GM04503 (cell line): Measurements from ENCODE around the gene DNAJB1.
"Not testable (repeated sequence)": the region's sequence is repeated elsewhere in the genome, so short reads cannot be mapped to it uniquely, and the experiment has no call there.

Experiments
- DNase-seq: peaks from one replicate; pipeline ENCODE4 v3.0.0-alpha.2; 2012; ENCODE audit warnings: low read depth

Gene DNAJB1

DNA sequence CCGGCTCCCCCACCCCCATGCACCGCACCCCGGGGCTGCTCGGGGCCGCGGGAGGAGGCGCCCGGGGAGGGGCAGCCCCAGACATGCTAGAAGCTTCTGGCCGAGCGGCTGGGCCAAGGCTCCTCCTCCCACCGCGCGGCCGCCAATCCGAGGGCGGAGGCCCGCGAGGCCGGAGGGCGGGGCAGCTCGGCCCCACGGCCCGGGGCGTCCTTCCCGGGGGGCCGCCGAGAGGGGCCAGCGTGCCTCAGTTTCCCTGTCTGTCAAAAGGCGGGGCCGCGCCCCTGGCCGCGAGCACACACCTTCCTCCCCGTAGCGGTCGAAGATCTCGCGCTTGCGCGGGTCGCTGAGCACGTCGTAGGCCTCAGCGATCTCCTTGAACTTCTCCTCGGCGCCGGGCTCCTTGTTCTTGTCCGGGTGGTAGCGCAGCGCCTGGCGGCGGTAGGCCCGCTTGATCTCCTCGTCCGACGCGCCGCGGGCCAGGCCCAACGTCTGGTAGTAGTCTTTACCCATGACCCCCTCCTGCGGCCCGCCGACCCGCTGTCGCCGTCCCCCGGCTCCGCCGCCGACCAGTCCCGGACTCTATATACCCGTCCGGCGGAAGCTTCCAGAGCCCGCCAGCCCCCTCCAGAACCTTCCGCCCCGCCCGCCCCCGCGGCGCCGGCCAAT lies at the start of gene DNAJB1:
DNAJB1 (minus strand) TSS at position 558 of the 666 bp plus-strand sequence; CDS start at position 510, 48 bp downstream.
- no peak for DNase-seq

DNA sequence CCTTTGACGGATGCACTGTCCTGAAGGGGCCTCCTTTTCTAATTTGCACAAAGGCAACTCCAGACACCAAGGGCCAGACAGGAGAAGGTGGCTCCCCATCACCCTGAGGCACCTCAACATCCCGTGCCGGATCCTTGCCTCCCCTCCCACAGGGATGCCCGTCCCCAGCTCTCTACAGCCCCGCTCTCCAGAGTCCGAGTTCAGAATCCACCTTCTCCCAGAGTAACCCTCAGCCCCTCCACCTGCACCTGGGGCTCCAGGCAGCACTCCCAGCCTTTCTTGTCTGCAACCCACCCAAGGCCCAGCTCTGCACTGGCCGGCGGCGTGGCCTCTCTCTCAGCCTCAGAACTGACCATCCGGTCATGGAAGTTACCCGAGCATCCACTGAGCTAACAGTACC lies 48.9 kb upstream of the DNAJB1 start:
- no peak for DNase-seq

DNA sequence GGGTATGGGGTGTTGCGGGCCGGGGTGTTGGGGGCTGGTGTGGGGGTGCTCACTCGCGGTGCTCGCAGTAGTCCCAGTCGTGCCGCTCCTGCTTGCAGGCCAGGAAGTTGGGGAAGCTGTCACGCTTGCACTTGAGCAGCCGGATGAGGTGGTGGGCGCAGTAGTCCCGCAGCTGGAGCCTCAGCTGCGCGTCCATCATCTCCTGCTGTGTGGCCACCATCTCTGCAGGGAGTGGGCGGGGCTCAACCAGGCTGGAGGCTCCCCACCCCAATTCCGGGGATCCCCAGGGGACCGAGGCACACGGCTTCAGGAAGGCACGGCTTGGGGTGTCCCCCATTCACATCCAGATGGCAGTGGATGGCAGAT lies 48.5 kb upstream of the DNAJB1 start:
- DNase-seq, result no peak

DNA sequence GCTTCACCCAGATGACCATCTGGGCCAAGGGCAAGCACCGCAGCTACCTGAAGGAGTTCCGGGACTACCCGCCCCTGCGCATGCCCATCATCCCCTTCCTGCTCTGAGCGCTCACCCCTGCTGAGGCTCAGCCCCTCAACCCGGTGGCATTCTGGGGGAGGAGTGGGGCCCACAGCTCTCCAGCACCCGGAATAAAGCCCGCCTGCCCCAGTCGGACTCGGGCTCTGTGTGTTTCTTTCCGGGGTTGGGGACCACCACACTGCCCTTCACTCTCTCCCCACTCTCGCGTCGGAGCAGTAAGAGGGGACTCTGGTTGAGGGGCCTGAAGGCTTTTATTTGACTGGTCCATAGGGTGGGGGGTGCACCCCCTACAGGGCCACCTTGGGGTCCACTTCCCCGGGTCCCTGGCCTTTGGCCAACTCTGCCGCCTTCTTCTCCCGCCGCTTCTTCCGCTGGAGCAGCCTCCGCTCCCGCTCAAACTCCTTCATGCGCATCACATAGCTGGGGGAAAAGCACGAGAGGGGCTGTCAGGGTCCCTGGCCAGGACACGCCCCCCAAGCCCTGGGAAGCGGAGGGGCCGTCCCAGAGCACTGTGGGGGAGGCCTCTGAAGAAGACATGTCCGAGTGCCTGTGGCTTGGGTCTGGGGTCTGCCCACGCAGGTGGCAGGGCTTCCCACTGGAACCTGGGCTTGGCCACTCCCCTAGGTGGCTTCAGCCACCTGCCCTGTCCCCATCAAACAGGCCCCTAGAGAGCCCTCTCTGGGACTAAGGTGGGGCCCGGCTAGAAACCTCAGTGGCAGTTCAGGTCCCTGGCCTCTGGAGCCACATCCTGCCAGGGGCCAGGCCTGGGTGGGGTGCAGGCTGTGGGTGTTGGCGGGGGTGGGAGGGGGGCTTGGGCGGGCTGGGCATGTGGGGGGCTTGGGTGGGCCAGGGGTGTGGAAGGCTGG lies 47.8 kb upstream of the DNAJB1 start:
- no peak for DNase-seq

DNA sequence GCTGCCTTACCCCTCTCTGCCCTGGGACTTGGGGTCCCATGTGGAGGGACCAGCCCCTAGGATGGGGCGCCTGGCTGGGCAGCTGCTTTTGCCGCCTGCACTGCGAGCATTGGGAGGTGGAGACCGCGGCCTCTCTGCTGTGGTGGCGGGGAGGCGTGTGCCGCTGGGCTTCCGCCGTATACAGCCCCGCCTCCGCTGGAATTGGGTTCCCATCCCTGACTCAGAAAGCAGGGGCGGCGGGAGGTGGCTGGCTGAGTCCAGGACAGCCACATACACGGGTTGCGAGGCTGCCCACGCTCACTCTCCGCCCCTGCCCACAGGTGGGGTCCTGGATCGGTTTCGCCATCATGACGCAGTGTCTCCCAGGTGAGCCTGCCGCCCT lies 47.1 kb upstream of the DNAJB1 start:
- DNase-seq, result no peak

DNA sequence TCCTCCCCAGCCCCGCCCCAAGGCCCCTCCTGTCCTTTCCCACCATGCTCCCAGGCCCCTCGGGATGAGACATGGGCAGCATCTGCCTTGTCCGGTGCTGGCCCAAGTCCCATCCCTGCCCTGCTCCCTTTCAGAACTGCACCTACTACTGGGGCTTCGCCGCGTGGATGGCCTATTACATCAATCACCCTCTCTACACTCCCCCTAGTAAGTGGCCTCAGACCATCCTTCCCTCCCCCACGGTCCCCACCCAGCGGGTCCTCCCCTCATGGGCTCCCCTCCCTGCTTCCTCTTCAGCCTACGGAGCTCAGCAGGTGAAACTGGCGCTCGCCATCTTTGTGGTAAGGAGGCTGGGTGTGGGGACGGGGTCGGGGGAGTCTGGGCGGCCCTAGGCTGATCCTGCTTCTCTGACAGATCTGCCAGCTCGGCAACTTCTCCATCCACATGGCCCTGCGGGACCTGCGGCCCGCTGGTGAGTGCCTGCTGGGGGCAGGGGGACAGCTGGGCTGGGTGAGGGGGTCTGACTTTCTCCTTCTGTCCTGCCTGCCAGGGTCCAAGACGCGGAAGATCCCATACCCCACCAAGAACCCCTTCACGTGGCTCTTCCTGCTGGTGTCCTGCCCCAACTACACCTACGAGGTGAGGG lies 46.6 kb upstream of the DNAJB1 start:
- not testable (repeated sequence) for DNase-seq

DNA sequence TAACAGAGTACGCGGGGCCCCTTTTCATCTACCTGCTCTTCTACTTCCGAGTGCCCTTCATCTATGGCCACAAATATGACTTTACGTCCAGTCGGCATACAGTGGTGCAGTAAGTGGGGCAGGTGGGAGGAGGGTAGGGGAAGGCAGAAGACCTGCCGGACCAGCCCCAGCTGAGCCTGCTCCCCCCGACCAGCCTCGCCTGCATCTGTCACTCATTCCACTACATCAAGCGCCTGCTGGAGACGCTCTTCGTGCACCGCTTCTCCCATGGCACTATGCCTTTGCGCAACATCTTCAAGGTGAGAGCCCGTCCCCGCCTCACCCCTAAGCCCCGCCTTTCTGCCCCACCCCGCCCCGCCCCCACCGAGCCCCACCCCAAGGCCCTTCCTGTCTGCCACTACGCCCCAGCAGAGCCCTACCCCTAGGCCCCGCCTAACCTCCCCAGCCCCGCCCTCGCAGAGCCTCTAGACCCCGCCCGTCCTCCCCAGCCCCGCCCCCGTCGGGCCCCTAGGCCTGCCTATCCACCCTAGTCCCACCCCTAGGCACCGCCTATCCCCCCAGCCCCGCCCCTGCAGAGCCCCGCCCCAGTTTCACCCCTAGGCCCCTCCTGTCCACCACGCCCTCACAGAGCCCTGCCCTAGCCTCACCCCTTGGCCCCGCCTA lies 45.9 kb upstream of the DNAJB1 start:
- no peak for DNase-seq

DNA sequence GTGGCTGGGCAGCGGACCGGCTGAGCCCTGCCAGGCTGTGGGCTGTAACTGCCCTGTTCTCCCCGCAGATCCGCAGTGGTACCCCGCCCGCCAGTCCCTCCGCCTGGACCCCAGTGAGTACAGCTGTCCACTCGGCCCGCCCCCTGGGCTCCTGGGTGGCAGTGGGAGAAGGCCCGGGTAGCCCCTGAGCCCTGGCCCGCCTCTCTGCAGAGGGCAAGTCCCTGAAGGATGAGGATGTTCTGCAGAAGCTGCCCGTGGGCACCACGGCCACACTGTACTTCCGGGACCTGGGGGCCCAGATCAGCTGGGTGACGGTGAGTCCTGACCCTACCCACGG lies 45.4 kb upstream of the DNAJB1 start:
- no peak for DNase-seq

DNA sequence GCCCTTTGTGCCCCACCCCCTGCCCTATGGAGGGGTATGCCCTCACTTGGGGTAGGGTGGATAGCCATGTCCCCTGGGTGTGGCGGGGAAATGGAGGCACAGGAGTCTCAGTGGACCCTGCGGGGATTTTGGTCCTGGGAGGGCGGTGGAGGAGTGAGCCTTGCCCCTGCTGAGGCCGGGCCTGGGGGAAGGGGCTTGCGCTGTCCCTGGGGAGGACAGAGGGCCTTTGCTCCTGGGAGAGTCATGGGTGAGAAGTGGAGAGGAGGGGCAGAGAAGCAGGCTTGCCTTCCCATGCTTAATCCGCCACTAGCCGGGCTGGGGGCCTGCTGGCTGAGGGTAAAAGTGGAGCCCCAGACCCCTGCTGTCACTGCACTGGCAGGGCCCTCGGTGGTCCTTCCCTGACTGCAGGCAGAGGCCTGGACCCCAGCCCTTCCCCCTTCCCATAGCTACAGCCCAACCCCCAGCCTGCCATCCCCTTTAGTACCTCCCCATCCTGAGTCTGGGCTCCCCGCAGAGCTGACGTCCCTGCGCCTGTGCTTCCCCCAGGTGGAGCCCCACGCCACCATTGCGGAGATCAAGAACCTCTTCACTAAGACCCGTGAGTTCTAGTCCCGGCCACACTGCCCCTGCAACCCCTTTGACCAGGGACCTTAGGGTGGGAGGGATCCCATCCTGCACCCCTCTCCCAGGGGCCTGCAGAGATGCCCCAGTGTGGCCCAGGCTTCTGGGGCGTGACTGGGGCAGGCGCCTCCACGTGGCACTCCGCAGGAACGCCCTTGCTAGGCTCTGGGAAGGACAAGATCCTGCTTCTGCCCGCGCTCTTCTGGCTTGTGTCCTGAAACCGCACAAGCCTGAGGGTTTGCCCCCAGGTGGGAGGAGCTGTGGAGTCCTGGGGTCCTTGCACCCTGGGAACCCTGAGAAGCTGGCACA lies 44.7 kb upstream of the DNAJB1 start:
- DNase-seq, result no peak

DNA sequence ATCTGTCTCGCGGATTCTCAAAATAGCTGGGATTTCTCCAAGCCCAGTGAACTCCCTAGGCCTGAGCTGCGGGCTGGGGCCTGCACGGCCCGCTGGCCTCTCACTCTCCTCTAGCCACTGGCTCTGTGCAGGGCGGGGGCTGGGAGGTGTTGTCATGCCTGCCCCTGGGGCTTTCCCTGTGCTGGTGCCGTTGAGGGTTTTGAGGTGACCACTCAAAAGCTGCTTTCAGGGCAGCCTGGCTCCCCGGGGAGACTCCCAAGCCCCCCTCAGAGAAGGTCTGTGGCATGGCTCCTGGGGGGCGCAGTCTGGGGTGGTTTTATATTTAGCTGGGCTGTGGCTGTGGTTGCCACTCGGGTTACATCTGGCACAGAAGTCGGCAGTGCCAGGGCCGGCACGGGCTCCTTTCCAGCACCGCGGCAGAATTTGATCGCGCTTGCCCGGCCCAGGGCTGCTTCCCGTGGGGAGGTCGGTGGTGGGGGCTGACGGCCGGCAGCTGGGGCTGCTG lies 43.7 kb upstream of the DNAJB1 start:
- no peak for DNase-seq

DNA sequence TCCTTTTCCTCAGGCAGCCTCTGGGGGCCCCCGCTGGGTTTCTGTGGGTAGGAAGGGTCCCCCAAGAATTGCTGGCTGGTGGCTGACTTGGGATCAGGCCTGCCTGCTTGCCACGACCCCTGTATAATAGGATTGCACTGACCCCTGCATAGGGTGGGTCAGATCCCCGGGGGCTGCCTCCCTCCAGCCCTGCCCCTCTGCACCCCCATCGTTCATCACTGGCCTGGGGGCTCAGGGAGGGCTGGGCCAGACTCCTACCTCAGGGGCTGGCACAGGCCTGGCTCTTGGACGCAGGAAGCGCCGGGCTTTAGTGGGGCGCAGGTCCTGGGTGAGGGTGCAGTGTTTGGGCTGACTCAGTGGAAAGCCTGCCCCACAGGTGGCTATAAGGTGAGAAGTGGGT lies 43.1 kb upstream of the DNAJB1 start:
- no peak for DNase-seq

DNA sequence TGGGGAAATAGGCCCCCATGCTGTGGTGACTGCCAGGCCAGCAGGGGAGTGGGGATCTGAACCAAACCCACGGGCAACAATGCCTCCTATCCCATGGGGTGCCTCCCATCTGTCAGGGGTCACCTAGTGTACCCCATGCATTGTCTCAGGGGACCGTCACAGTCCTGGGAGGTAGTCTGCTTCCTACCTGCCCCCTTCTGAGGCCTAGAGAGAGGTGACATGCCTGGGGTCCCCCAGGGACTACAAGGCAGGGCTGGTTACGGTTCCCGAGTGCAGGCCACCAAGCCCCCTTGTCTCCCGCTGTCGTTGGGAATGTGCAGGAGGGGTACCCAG lies 42.5 kb upstream of the DNAJB1 start:
- DNase-seq, result no peak

DNA sequence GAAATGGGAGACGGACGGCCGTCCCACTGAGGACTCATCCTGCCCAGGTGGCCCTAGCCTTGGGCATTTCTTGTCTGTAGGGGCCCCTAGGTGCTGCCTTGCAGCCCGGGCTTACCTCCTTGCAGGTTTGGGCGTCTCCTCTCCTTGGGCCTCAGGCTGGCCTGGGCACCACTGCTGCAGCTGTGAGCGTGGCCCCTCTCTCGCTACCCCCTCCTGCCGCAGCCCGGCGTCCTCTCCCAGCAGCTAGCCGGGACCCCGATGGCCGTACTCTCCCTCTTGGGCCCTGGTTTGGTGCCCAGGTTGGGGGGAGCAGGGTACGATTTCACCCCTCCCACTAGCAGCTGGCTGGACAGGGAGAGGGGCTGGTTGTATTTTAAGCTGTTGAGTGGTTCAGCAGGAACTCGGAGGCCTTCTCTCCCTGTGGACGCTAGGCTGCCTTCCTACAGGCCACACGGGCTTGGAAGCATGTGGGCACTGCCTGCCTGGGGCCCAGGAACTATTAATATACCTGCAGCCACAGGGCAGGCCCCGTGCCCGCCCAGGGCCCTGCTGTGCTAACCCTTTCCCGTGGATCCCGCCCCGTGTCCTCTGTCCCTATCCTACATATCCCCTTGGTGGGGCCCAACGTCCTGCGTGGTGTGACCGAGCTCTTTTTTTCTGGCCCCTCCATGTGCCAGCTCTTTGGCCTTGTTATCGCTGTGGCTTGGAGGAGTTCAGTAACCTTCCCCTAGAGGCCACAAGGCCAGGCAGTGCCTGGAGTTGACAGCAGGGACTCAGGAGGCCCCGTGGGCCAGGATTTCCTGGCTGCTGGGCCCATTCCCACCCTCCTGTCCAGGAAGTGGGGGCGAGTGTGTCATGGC lies 41.9 kb upstream of the DNAJB1 start:
- DNase-seq, result no peak

DNA sequence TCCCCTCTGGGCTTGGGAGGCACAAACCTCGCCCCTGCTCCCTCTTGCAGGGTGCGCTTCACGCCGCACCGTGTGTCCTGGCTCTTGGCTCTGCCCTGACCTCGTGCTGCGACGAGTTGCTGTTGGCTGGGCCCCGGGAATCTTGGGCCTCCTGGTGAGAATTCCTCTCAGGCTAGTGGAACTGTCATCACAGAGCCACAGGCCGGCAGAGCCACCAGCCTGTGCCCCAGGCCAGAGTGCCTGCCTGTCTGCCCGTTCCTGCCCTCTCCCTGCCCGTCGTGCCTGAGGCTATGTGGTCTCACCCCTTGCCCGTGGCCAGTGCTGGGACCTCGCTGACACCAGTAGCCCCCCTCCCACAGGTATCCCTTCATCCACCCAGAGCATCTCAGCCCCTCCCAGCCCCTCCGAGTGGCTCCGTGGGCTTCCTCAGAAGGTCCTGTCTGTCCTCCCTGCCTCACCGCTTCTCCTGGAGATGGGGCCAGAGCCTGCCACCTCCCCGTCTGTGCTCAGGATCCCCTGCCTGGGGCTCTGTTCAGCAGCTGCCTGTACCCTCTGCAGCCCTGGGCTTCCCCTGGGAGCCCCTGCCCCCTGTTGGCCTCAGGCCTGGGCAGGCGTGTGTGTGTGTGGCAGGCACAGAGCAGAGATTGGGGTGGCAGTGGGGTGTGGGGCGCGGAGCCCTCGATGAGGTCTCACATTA lies 40.3 kb upstream of the DNAJB1 start:
- DNase-seq, result no peak

DNA sequence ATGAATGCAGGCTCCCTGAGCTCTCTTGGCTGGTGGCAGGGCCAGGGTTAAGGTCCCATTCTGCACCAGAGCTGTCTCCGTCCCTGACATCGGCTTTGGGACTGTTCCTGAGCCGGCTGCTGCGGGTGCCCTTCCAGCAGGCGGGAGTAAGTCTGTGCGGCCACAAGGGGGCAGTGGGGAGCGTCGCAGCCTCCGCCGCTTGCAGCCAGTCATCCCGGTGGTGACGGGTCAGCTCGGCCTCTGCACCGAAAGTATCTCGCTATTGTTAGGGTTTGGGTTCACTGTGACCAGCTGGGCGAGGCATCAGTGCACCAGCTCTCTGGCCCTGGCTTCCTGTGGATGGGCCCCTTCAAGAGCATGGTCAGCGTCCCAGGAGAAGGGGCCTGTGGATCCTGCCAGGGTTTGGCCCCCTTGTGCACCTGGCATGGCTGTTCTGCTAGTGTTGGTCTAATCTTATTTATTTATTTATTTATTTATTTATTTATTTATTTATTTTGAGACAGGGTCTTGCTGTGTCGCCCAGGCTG lies 38.5 kb upstream of the DNAJB1 start:
- no peak for DNase-seq

DNA sequence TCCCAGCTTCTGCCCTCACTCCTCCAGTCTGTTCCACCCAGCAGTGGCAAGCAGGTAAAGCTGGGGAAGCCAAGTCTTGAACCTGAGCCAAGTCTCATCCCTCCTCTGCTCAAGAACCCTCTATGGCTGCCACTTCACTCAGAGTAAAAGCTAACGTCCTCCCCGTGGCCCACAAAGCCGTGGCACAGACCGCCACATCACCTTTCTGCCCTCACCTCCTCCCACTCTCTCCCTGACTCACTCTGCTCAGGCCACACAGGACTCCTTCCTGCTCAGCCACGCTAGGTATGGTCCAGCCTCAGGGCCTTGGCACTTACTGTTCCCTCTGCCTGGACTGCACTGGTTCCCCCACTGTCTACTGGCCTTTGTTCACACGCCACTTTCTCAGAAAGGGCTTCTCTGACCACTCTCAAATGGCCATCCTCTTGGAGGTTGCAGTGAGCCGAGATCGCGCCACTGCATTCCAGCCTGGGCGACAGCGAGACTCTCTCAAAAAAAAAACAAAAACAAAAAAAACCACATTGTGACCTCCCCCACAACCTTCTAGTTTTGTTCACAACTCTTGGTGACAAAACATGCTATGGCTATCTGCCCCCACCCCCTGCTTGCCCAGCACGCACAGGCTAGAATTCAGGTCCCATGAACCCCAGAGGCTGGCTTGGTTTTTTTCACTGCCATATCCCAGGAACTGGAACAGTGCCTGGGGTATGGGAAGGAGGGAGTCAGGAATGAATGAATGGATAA lies 37.9 kb upstream of the DNAJB1 start:
- DNase-seq, result no peak

DNA sequence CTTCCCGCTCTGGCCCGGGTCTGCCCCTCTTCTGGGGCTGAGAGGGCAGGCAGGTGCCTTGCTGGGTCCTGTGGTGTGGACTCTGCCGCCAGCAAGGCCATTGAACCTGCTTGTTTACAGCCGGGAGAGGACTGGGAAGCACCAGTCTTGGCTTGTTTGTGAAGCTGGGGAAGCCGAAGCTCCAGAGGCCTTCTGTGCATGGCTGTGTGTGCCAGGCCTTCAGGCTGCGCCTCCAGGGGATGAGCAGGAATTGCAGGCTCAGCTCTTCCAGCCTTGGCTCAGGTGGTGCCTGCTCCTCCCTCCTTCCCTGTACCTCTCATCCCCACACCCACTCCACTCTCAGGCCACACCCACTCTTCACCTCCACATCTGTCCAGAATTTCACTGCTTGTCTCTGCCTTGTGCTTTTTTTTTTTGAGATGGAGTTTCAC lies 36.2 kb upstream of the DNAJB1 start:
- DNase-seq, result no peak

DNA sequence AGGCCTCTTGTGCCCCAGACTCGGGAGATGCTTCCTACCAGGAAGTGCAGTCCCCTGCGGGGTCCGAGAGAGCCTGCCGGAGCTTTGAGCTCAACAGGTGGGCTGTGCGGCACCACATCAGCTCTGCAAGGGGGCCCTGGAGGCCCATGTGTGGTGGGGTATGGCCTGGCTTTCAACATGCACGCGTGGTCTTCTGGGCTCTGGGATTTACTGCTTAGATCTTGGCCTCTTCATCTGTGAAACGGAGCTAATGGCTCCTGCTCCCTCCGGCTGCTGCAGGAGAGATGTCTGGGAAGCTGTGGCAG lies 35.7 kb upstream of the DNAJB1 start:
- DNase-seq, result no peak
